NCI-H82 treated with DMSO at 0.1 percent for 48 hours (cell line): Measurements from ENCODE around the gene ETV6.

Source experiments
- DNase-seq: peaks from one replicate; lab custom pipeline; 2025; ENCODE audit not compliant: unreplicated experiment; lab: John Stamatoyannopoulos, UW

ETV6 gene

GRCh38 chr12:11823593-11823992 is 174.1 kb downstream of the ETV6 start:
- no peak for DNase-seq

- DNase-seq: no peak
Measured at GRCh38 chr12:11824069-11824468, 174.6 kb downstream of the ETV6 start.

- no peak for DNase-seq
Measured at GRCh38 chr12:11824736-11825135, 175.3 kb downstream of the ETV6 start.

- DNase-seq: no peak
Measured at GRCh38 chr12:11825278-11825677, 175.8 kb downstream of the ETV6 start.

GRCh38 chr12:11826574-11826973 is 177.1 kb downstream of the ETV6 start:
- DNase-seq: no peak

GRCh38 chr12:11827091-11828061 is 177.9 kb downstream of the ETV6 start:
- DNase-seq: no peak

GRCh38 chr12:11829764-11830194 is 180.3 kb downstream of the ETV6 start:
- no peak for DNase-seq

- no peak for DNase-seq
Measured at GRCh38 chr12:11830307-11830801, 180.9 kb downstream of the ETV6 start.

GRCh38 chr12:11832093-11832492 is 182.6 kb downstream of the ETV6 start:
- DNase-seq: no peak

- DNase-seq: no peak
Measured at GRCh38 chr12:11833174-11833895, 183.9 kb downstream of the ETV6 start.

- no peak for DNase-seq
Measured at GRCh38 chr12:11834104-11834812, 184.8 kb downstream of the ETV6 start.

GRCh38 chr12:11834931-11835330 is 185.5 kb downstream of the ETV6 start:
- no peak for DNase-seq

- DNase-seq: no peak
Measured at GRCh38 chr12:11836282-11837151, 187.0 kb downstream of the ETV6 start.

GRCh38 chr12:11837216-11837934 is 187.9 kb downstream of the ETV6 start:
- DNase-seq: no peak

- no peak for DNase-seq
Measured at GRCh38 chr12:11838403-11838802, 188.9 kb downstream of the ETV6 start.

- DNase-seq: no peak
Measured at GRCh38 chr12:11839091-11839641, 189.7 kb downstream of the ETV6 start.

GRCh38 chr12:11840366-11840765 is 190.9 kb downstream of the ETV6 start:
- no peak for DNase-seq

- no peak for DNase-seq
Measured at GRCh38 chr12:11846488-11846887, 197.0 kb downstream of the ETV6 start.

- DNase-seq: no peak
Measured at GRCh38 chr12:11847539-11847938, 198.1 kb downstream of the ETV6 start.
